Liver (tissue), 9 donors: ENCODE data around the gene MED25. TPM values are rescaled to one million over a fixed set of nuclear protein-coding genes. Genes with fewer than 3 reads are reported as not detected.

Experiments used
- DNase-seq: peaks from one replicate; pipeline ENCODE4 v3.0.0-alpha.2; 2017; ENCODE audit warnings: low spot score
- H3K27ac ChIP-seq, 2 donors: one replicate each; pipeline ENCODE4 v1.7.0; 2013; ENCODE audit warnings: inconsistent platforms in 2 of 2, low read length in 2 of 2, control low read depth in 1 of 2, low read depth in 1 of 2, mild to moderate bottlenecking in 1 of 2
- H3K27me3 ChIP-seq, 4 donors: one replicate each; pipeline versions ENCODE4 v1.6.1 to v1.7.0; 2013; ENCODE audit warnings: low read length in 3 of 4, inconsistent platforms in 1 of 4, mild to moderate bottlenecking in 1 of 4, moderate library complexity in 1 of 4; ENCODE audit not compliant: control insufficient read depth in 4 of 4, insufficient read depth in 4 of 4
- H3K36me3 ChIP-seq, 4 donors: one replicate each; pipeline versions ENCODE4 v1.6.1 to v1.7.0; 2013; ENCODE audit warnings: low read length in 3 of 4, mild to moderate bottlenecking in 3 of 4, low read depth in 1 of 4, moderate library complexity in 1 of 4; ENCODE audit not compliant: control insufficient read depth in 4 of 4, insufficient read depth in 3 of 4
- H3K4me1 ChIP-seq, 4 donors: one replicate each; pipeline versions ENCODE4 v1.6.1 to v1.7.0; 2013; ENCODE audit warnings: low read length in 3 of 4, mild to moderate bottlenecking in 3 of 4, moderate library complexity in 1 of 4; ENCODE audit not compliant: control insufficient read depth in 4 of 4, insufficient read depth in 4 of 4
- H3K4me3 ChIP-seq, 3 donors: one replicate each; pipeline versions ENCODE4 v1.6.1 to v1.7.0; 2013; ENCODE audit warnings: low read length in 3 of 3, control low read depth in 1 of 3, low read depth in 1 of 3, mild to moderate bottlenecking in 1 of 3
- H3K9ac ChIP-seq, 2 donors: one replicate each; pipeline ENCODE4 v1.7.0; 2013; ENCODE audit warnings: low read length in 2 of 2, mild to moderate bottlenecking in 2 of 2, moderate library complexity in 2 of 2, control low read depth in 1 of 2, low read depth in 1 of 2
- H3K9me3 ChIP-seq, 4 donors: one replicate each; pipeline versions ENCODE4 v1.6.1 to v1.7.0; 2013; ENCODE audit warnings: low read length in 3 of 4; ENCODE audit not compliant: control insufficient read depth in 4 of 4
- ATF3 ChIP-seq: IDR thresholded peaks from 2 replicates; pipeline ENCODE4 v1.6.1; 2016; ENCODE audit warnings: antibody characterized with exemption
- CTCF ChIP-seq: fragments of 150-350 bp; IDR thresholded peaks from 2 replicates; pipeline ENCODE4 v1.5.1; 2017; ENCODE audit warnings: improper control_type of control experiment, low read depth, low read length; ENCODE audit not compliant: missing input control
- EGR1 ChIP-seq, 2 donors: IDR thresholded peaks; 2 replicates each; pipeline ENCODE4 v1.6.1; 2016 to 2018; ENCODE audit warnings: antibody characterized with exemption in 2 of 2, low read depth in 2 of 2
- FOXA1 ChIP-seq: IDR thresholded peaks from 2 replicates; pipeline ENCODE4 v1.6.1; 2016; ENCODE audit warnings: antibody characterized with exemption
- FOXA2 ChIP-seq: IDR thresholded peaks from 2 replicates; pipeline ENCODE4 v1.6.1; 2016; ENCODE audit warnings: antibody characterized with exemption
- GABPA ChIP-seq, 2 donors: IDR thresholded peaks in 1 of 2; conservative IDR thresholded peaks in 1 of 2; 2 replicates each; pipeline ENCODE4 v1.6.1; 2016; ENCODE audit warnings: antibody characterized with exemption in 2 of 2, mild to moderate bottlenecking in 1 of 2, moderate library complexity in 1 of 2
- HNF4A ChIP-seq, 2 donors: conservative IDR thresholded peaks; 2 replicates each; pipeline ENCODE4 v1.6.1; 2016; ENCODE audit warnings: antibody characterized with exemption in 2 of 2, mild to moderate bottlenecking in 2 of 2
- HNF4G ChIP-seq: IDR thresholded peaks from 2 replicates; pipeline ENCODE4 v1.6.1; 2016; ENCODE audit warnings: antibody characterized with exemption
- JUND ChIP-seq, 2 donors: IDR thresholded peaks; 2 replicates each; pipeline ENCODE4 v1.6.1; 2016; ENCODE audit warnings: antibody characterized with exemption in 2 of 2
- MAX ChIP-seq: IDR thresholded peaks from 2 replicates; pipeline ENCODE4 v1.6.1; 2016; ENCODE audit warnings: antibody characterized with exemption
- NR2F2 ChIP-seq: IDR thresholded peaks from 2 replicates; pipeline ENCODE4 v1.6.1; 2016; ENCODE audit warnings: antibody characterized with exemption
- RAD21 ChIP-seq, 2 donors: IDR thresholded peaks; 2 replicates each; pipeline ENCODE4 v1.6.1; 2016; ENCODE audit warnings: antibody characterized with exemption in 2 of 2, mild to moderate bottlenecking in 2 of 2
- REST ChIP-seq: IDR thresholded peaks from 2 replicates; pipeline ENCODE4 v1.6.1; 2016; ENCODE audit warnings: antibody characterized with exemption, mild to moderate bottlenecking
- RXRA ChIP-seq, 2 donors: IDR thresholded peaks; 2 replicates each; pipeline ENCODE4 v1.6.1; 2017 to 2018; ENCODE audit warnings: antibody characterized with exemption in 2 of 2, mild to moderate bottlenecking in 1 of 2
- SP1 ChIP-seq: IDR thresholded peaks from 2 replicates; pipeline ENCODE4 v1.6.1; 2018; ENCODE audit warnings: antibody characterized with exemption, mild to moderate bottlenecking
- TAF1 ChIP-seq: conservative IDR thresholded peaks from 2 replicates; pipeline ENCODE4 v1.6.1; 2016; ENCODE audit warnings: antibody characterized with exemption, mild to moderate bottlenecking
- YY1 ChIP-seq: IDR thresholded peaks from 2 replicates; pipeline ENCODE4 v1.6.1; 2016; ENCODE audit warnings: antibody characterized with exemption, mild to moderate bottlenecking
- ZBTB33 ChIP-seq: IDR thresholded peaks from 2 replicates; pipeline ENCODE4 v1.6.1; 2016; ENCODE audit warnings: antibody characterized with exemption
- WGBS: extraction: QIAGEN DNeasy Blood & Tissue Kit; methylation state at CpG from one replicate; pipeline ENCODE4 v1.1.7; 2013; 5-methylcytosine and 5-hydroxymethylcytosine counted together
- polyA plus RNA-seq, 2 donors: library from polyadenylated mRNA; stranded (reverse) in 1 of 2; unstranded in 1 of 2; fragments of 200-250 nt in 1 of 2; fragments of >200 nt in 1 of 2; fragmentation: Nextera tagmentation in 1 of 2; extraction: Ambion mirVana in 1 of 2; gene quantifications; one replicate each; pipeline versions ENCODE4 v1.2.1 to v1.2.3, GENCODE V29; 2013 to 2015
- total RNA-seq, 2 donors: library from RNA; depleted of rRNA; stranded (reverse); fragments of >200 nt; gene quantifications; one replicate each; pipeline ENCODE4 v1.2.3, GENCODE V29; 2014
- donor health status: healthy.
- donor health status: healthy.
- donor health status: healthy.
- donor health status: healthy.
- donor health status: healthy.

MED25 gene
- total and polyA plus RNA-seq, 4 donors = 4.7 to 24.1 (median 9.6) TPM

GRCh38 chr19:49877879-49878743 is 60.0 kb downstream of the MED25 start:
- peaks cover 22 to 31% (median 30%) of the 10 kb centered on the region in 4 donors for H3K36me3 ChIP-seq
- H3K4me3 ChIP-seq = peak overlapping the region; percentile 58 to 76 (median 65)
- peaks cover 2 to 37% (median 23%) of the 10 kb centered on the region in 4 donors for H3K4me1 ChIP-seq
- peak; percentile 61 to 82 for TF ChIP-seq RXRA (IDR thresholded peaks at IDR 0.05)
- TF ChIP-seq JUND (IDR thresholded peaks at IDR 0.05) = no peak
- TF ChIP-seq YY1 = no peak
- TF ChIP-seq GABPA (IDR thresholded peaks at IDR 0.05 in 1 of 2, conservative IDR thresholded peaks at IDR 0.05 in 1 of 2) = no peak
- TF ChIP-seq REST = peak; percentile 24
- TF ChIP-seq TAF1 = no peak
- TF ChIP-seq ZBTB33 = no peak
- no peak for TF ChIP-seq HNF4G
- TF ChIP-seq ATF3 = no peak
- TF ChIP-seq EGR1 (IDR thresholded peaks at IDR 0.05; ENCODE audit: low read depth in 2 of 2) = no peak
- no peak for TF ChIP-seq FOXA2
- no peak for TF ChIP-seq MAX
- TF ChIP-seq NR2F2 = no peak
- peak in 1 of 2 donors; percentile 11 for TF ChIP-seq HNF4A (conservative IDR thresholded peaks at IDR 0.05)
- peak; percentile 54 for TF ChIP-seq SP1
- TF ChIP-seq FOXA1 = no peak
- no peak for TF ChIP-seq RAD21 (IDR thresholded peaks at IDR 0.05)
- TF ChIP-seq CTCF = no peak
- WGBS = 10% methylated on average over 41 of the region's 41 CpGs
- peak; percentile 99 for DNase-seq
- peak overlapping the region; percentile 92 to 96 for H3K27ac ChIP-seq
- no peaks in the 10 kb centered on the region for H3K9me3 ChIP-seq
- peak overlapping the region; percentile 68 to 87 for H3K9ac ChIP-seq
- H3K27me3 ChIP-seq = no peaks in the 10 kb centered on the region
